Activated CD4-positive, alpha-beta T cell treated with anti-CD3 and anti-CD28 coated beads, Interleukin-2, amount 10 ng/mL, durations not matched to agents 24 days and 14 days (primary cell): Measurements from ENCODE around the gene AOC3. TPM values are rescaled to one million over a fixed set of nuclear protein-coding genes. Genes with fewer than 3 reads are reported as not detected.

Source experiments
- DNase-seq: peaks from one replicate; pipeline ENCODE4 v3.0.0; 2022
- H3K27ac Mint-ChIP-seq: one replicate; pipeline ENCODE4 v1.8.0; 2022; ENCODE audit warnings: mild to moderate bottlenecking, mixed read lengths
- H3K27me3 Mint-ChIP-seq: one replicate; pipeline ENCODE4 v1.8.0; 2022; ENCODE audit warnings: mixed read lengths
- H3K36me3 Mint-ChIP-seq: one replicate; pipeline ENCODE4 v1.8.0; 2022; ENCODE audit warnings: low read depth, mild to moderate bottlenecking, mixed read lengths
- H3K4me1 Mint-ChIP-seq: one replicate; pipeline ENCODE4 v1.8.0; 2021; ENCODE audit warnings: mixed read lengths
- H3K4me3 Mint-ChIP-seq: one replicate; pipeline ENCODE4 v1.8.0; 2022; ENCODE audit warnings: mild to moderate bottlenecking, moderate library complexity, mixed read lengths
- H3K9me3 Mint-ChIP-seq: one replicate; pipeline ENCODE4 v1.8.0; 2021; ENCODE audit warnings: mixed read lengths
- intact Hi-C: fragments of 100-400 bp; cut with micrococcal nuclease; formaldehyde crosslinking; loops from one replicate; pipeline ENCODE4 v1.15.1; 2023
- total RNA-seq: library from RNA; stranded (reverse); gene quantifications from 2 replicates; pipeline ENCODE4 v1.2.3, GENCODE V29; 2022

The AOC3 gene
- 1.8 and 2.2 TPM in 2 replicates for total RNA-seq

- Mint-ChIP-seq H3K36me3 (peaks cover 4% of the 10 kb centered on the region), H3K4me3 (no peak within 1 kb of the TSS), H3K27ac (no peak within 1 kb of the TSS), H3K9me3 (no peaks in the 10 kb centered on the region), H3K4me1 (peaks cover 6% of the 10 kb centered on the region), H3K27me3 (no peaks in the 10 kb centered on the region)
- DNase-seq = no peak
- intact Hi-C loops = no loop called here
These were observed at the start of gene AOC3 for GRCh38 chr17:42850954-42851353. Gene AOC3 (plus strand): TSS chr17:42851199. CDS start chr17:42851344, 145 bp downstream.

- Mint-ChIP-seq H3K36me3 (peaks cover 2% of the 10 kb centered on the region), H3K27ac (no peak overlapping the region)
- intact Hi-C loops = no loop called here
These were observed 47.7 kb upstream of the AOC3 start for GRCh38 chr17:42803074-42803883.

GRCh38 chr17:42804918-42805367 lies 46.1 kb upstream of the AOC3 start:
- peaks cover 10% of the 10 kb centered on the region for H3K27me3 Mint-ChIP-seq
- no peak overlapping the region for H3K27ac Mint-ChIP-seq
- peaks cover 10% of the 10 kb centered on the region for H3K36me3 Mint-ChIP-seq
- no peak for DNase-seq
- H3K9me3 Mint-ChIP-seq = no peaks in the 10 kb centered on the region
- H3K4me3 Mint-ChIP-seq = no peak overlapping the region
- no peaks in the 10 kb centered on the region for H3K4me1 Mint-ChIP-seq
- intact Hi-C loops = no loop called here

More at GRCh38 chr17:42803074-42803883, 47.7 kb upstream of the AOC3 start:
- Mint-ChIP-seq H3K27me3 (peaks cover 12% of the 10 kb centered on the region), H3K9me3 (peaks cover 3% of the 10 kb centered on the region), H3K4me1 (peaks cover 4% of the 10 kb centered on the region), H3K4me3 (no peak overlapping the region)
- DNase-seq = no peak

- peaks cover 3% of the 10 kb centered on the region for H3K27me3 Mint-ChIP-seq
- peaks cover 2% of the 10 kb centered on the region for H3K4me1 Mint-ChIP-seq
- H3K9me3 Mint-ChIP-seq = no peaks in the 10 kb centered on the region
- intact Hi-C loops = no loop called here
- no peak overlapping the region for H3K27ac Mint-ChIP-seq
- no peak for DNase-seq
- no peak overlapping the region for H3K4me3 Mint-ChIP-seq
- peaks cover 19% of the 10 kb centered on the region for H3K36me3 Mint-ChIP-seq
These were observed 44.8 kb upstream of the AOC3 start for GRCh38 chr17:42806249-42806648.

DNA sequence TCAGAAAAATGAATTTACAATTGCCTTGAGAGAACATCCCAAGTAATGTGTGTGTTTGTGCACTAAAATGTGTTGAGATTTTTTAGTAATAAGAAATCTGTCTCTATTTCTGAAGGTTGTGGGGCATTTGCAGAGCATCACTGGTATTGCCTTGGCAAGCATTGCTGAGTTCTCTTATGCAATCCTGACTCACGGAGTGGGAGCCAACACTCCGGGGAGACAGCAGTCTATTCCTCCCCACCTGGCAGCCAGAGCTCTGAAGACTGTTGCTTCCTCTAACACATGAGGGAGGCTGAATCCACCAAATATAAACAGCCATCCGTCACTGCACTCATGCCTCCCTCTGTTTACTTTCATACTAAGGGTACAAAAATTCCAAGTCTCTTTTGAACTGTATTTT lies 41.7 kb upstream of the AOC3 start:
- DNase-seq = no peak
- intact Hi-C loops = no loop called here
- H3K27ac Mint-ChIP-seq = no peak overlapping the region
- H3K36me3 Mint-ChIP-seq = peaks cover 31% of the 10 kb centered on the region
- H3K4me3 Mint-ChIP-seq = no peak overlapping the region
- H3K27me3 Mint-ChIP-seq = no peaks in the 10 kb centered on the region
- peaks cover 2% of the 10 kb centered on the region for H3K4me1 Mint-ChIP-seq
- H3K9me3 Mint-ChIP-seq = no peaks in the 10 kb centered on the region

DNA sequence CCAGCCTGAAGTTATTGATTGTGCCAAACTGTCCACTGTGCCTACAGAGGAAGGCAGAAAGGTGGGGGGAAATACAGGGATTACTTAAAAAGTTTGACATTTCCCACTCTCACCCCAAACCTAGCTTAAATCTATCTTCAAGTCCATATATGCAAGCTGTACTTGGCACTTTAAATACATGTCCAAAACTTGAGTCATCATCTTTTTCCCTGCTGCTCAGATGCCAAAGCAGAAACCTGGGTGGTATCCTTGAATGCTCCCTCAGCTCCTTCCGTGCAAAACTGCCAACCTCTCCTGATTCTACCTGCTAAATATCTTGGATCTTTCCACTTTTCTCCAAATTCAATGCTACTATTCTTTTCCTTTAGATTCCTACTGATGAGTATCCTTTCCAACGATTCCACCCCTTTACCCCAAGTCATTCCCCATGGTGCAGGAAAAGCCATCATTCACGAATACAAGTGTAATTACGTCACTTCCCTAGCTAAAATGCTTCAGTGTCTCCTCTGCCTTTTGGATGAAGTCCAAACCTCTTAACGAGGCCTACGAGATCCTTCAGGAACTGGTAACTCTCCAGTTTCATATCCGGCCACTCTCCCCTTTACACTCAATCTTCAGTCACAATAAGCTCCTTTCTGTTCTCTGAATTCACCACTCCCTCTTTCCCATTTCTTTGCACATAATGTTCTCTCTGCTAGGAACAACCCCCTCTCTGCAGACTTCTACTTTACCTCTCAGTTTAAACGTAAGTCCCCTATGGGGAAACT lies 36.2 kb upstream of the AOC3 start:
- Mint-ChIP-seq H3K9me3 (no peaks in the 10 kb centered on the region), H3K27me3 (no peaks in the 10 kb centered on the region), H3K36me3 (peaks cover 64% of the 10 kb centered on the region), H3K27ac (no peak overlapping the region), H3K4me1 (peaks cover 2% of the 10 kb centered on the region), H3K4me3 (no peak overlapping the region)
- intact Hi-C loops = no loop called here
- no peak for DNase-seq

DNA sequence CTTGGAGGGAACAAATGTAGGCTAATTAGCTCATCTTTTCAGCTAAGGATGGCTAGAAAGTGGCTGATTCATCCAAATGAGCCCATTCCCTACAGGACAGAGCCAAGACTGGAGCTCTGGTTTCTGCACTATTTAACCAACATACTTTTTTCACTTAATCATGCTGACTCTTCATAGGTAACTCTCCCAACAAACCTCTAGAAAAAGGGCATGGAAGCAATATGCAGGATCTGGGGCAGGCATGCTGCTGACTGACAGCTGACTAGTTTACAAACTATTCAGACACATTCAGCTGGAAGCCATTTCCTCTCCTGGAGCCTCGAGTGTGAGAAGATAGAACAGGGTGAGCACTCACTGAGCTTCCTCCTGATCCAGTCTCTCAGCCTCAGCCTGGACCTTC lies 33.1 kb upstream of the AOC3 start:
- Mint-ChIP-seq H3K27me3 (no peaks in the 10 kb centered on the region), H3K27ac (no peak overlapping the region), H3K36me3 (peaks cover 62% of the 10 kb centered on the region), H3K4me3 (no peak overlapping the region), H3K4me1 (peaks cover 13% of the 10 kb centered on the region), H3K9me3 (no peaks in the 10 kb centered on the region)
- no peak for DNase-seq
- intact Hi-C loops = no loop called here

GRCh38 chr17:42818379-42818778 lies 32.6 kb upstream of the AOC3 start:
- H3K4me3 Mint-ChIP-seq = no peak overlapping the region
- peaks cover 62% of the 10 kb centered on the region for H3K36me3 Mint-ChIP-seq
- H3K27ac Mint-ChIP-seq = no peak overlapping the region
- H3K4me1 Mint-ChIP-seq = peaks cover 13% of the 10 kb centered on the region
- no peak for DNase-seq
- intact Hi-C loops = no loop called here
- H3K9me3 Mint-ChIP-seq = no peaks in the 10 kb centered on the region
- no peaks in the 10 kb centered on the region for H3K27me3 Mint-ChIP-seq

GRCh38 chr17:42819939-42820535 lies 31.0 kb upstream of the AOC3 start:
- H3K4me1 Mint-ChIP-seq = peaks cover 20% of the 10 kb centered on the region
- H3K27me3 Mint-ChIP-seq = no peaks in the 10 kb centered on the region
- peaks cover 57% of the 10 kb centered on the region for H3K36me3 Mint-ChIP-seq
- H3K4me3 Mint-ChIP-seq = no peak overlapping the region
- no peaks in the 10 kb centered on the region for H3K9me3 Mint-ChIP-seq
- intact Hi-C loops = loop anchor here (5.0 to 10.0 kb wide), 3 partner anchors 95 to 243 kb away; partner anchors contain the start of gene PSMC3IP
- peak; percentile 88 for DNase-seq
- no peak overlapping the region for H3K27ac Mint-ChIP-seq

- Mint-ChIP-seq H3K9me3 (no peaks in the 10 kb centered on the region), H3K36me3 (peaks cover 49% of the 10 kb centered on the region), H3K27me3 (no peaks in the 10 kb centered on the region), H3K4me1 (peaks cover 21% of the 10 kb centered on the region), H3K27ac (no peak overlapping the region), H3K4me3 (no peak overlapping the region)
- no peak for DNase-seq
- intact Hi-C loops = loop anchor here (5.0 to 10.0 kb wide), 3 partner anchors 96 to 244 kb away; partner anchors contain the start of gene PSMC3IP
These were observed 29.8 kb upstream of the AOC3 start for GRCh38 chr17:42821176-42821575.

- Mint-ChIP-seq H3K27me3 (peaks cover 14% of the 10 kb centered on the region), H3K36me3 (peaks cover 5% of the 10 kb centered on the region), H3K4me3 (no peak overlapping the region), H3K4me1 (peaks cover 18% of the 10 kb centered on the region), H3K27ac (no peak overlapping the region), H3K9me3 (no peaks in the 10 kb centered on the region)
- DNase-seq = no peak
- intact Hi-C loops = loop anchor here (10.0 kb wide), 1 partner anchor 103 kb away; no protein-coding TSS in a partner anchor
These were observed 23.5 kb upstream of the AOC3 start for GRCh38 chr17:42827472-42827871.

GRCh38 chr17:42830971-42831370 lies 20.0 kb upstream of the AOC3 start:
- Mint-ChIP-seq H3K4me3 (peak overlapping the region; percentile 3), H3K36me3 (peaks cover 10% of the 10 kb centered on the region), H3K4me1 (peaks cover 14% of the 10 kb centered on the region), H3K27ac (no peak overlapping the region), H3K27me3 (peaks cover 14% of the 10 kb centered on the region), H3K9me3 (no peaks in the 10 kb centered on the region)
- intact Hi-C loops = loop anchor here (5.0 to 10.0 kb wide), 2 partner anchors 166 to 484 kb away; partner anchors contain the start of gene RPL27
- no peak for DNase-seq

DNA sequence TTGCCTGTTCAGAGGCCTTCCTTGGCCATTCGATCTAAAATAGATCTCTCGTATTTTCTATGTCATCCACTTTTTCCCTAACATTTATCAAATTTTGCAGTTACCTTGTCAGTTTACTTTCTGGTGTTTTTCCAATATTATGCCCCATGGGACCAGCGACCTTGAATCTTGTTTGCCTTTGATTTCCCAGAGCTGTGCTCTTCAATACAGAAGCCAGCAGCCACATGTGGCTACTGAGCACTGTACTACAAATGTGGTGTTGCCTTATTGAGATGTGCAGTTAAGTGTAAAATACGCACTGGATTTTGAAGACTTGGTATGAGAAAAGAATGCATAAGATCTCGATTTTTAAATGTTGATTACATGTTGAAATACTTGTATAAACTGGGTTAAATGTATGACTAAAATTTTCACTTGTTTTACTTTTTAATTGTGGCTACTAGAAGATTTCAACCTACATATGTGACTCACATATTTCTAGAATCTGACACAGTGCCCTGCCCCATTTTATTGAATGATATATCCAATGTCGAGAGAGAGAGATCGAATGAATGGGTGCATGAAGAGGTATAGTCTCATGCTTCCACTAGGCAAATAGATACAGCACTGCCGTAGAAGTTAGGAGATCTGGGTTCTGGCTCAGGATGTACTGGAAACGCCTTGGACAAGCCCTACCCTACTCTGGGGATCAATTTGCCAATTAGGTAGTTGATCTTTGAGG lies 18.6 kb upstream of the AOC3 start:
- peaks cover 21% of the 10 kb centered on the region for H3K36me3 Mint-ChIP-seq
- intact Hi-C loops = loop anchor here (5.0 to 10.0 kb wide), 2 partner anchors 165 to 482 kb away; partner anchors contain the start of gene RPL27
- peaks cover 14% of the 10 kb centered on the region for H3K4me1 Mint-ChIP-seq
- DNase-seq = no peak
- H3K9me3 Mint-ChIP-seq = no peaks in the 10 kb centered on the region
- H3K4me3 Mint-ChIP-seq = peak overlapping the region; percentile 98
- H3K27ac Mint-ChIP-seq = peak overlapping the region; percentile 99
- peaks cover 13% of the 10 kb centered on the region for H3K27me3 Mint-ChIP-seq
